HL-60 (cell line): ENCODE data around the gene ANKRD61.

ENCODE experiments used
- CTCF ChIP-seq: IDR thresholded peaks from one replicate; pipeline ENCODE4 v1.5.1; 2011; ENCODE audit warnings: low read length, control low read depth, inconsistent platforms; ENCODE audit not compliant: insufficient read depth
- POLR2AphosphoS5 ChIP-seq: IDR thresholded peaks from 2 replicates; pipeline ENCODE4 v1.6.1; 2012; ENCODE audit warnings: low read depth
- REST ChIP-seq: IDR thresholded peaks from 2 replicates; pipeline ENCODE4 v1.6.1; 2012; ENCODE audit warnings: low read depth; ENCODE audit not compliant: insufficient replicate concordance

GRCh38 chr7:6026820-6027311 lies 4.3 kb upstream of the ANKRD61 start:
- TF ChIP-seq CTCF (no peak), POLR2AphosphoS5 (no peak), REST (no peak)
